GM18508 (cell line): ENCODE results near the gene IL1RL2.

Source experiments
- ATAC-seq: cut with Tn5 transposase; IDR thresholded peaks from one replicate; pipeline ENCODE4 v1.9.1; 2021; ENCODE audit warnings: moderate number of reproducible peaks; ENCODE audit not compliant: insufficient read depth, unreplicated experiment

Gene IL1RL2

GRCh38 chr2:102186791-102187495, at the start of gene IL1RL2:
Gene IL1RL2 (plus strand): TSS chr2:102187023. CDS start chr2:102187868, 845 bp downstream.
- ATAC-seq, result no peak

- ATAC-seq, result no peak
Measured at GRCh38 chr2:102137138-102137537, 49.7 kb upstream of the IL1RL2 start.

- no peak for ATAC-seq
Measured at GRCh38 chr2:102138331-102138730, 48.5 kb upstream of the IL1RL2 start.

GRCh38 chr2:102139851-102140250, 47.0 kb upstream of the IL1RL2 start:
- no peak for ATAC-seq

GRCh38 chr2:102140377-102140776, 46.4 kb upstream of the IL1RL2 start:
- ATAC-seq, result no peak

- ATAC-seq, result no peak
Measured at GRCh38 chr2:102141011-102141943, 45.5 kb upstream of the IL1RL2 start.

GRCh38 chr2:102141970-102142828, 44.6 kb upstream of the IL1RL2 start, which contains the start of gene IL1R1:
Gene IL1R1 (plus strand): TSS chr2:102142746. CDS start chr2:102157725, 14,979 bp downstream.
- no peak for ATAC-seq

GRCh38 chr2:102142829-102143449, 43.9 kb upstream of the IL1RL2 start:
- no peak for ATAC-seq

GRCh38 chr2:102143450-102143985, 43.3 kb upstream of the IL1RL2 start:
- no peak for ATAC-seq

- ATAC-seq, result no peak
Measured at GRCh38 chr2:102144128-102144527, 42.7 kb upstream of the IL1RL2 start.

- ATAC-seq, result no peak
Measured at GRCh38 chr2:102145107-102145506, 41.7 kb upstream of the IL1RL2 start.

- ATAC-seq, result no peak
Measured at GRCh38 chr2:102145934-102146333, 40.9 kb upstream of the IL1RL2 start.

- ATAC-seq, result no peak
Measured at GRCh38 chr2:102147935-102148334, 38.9 kb upstream of the IL1RL2 start.

- ATAC-seq, result no peak
Measured at GRCh38 chr2:102149243-102149642, 37.6 kb upstream of the IL1RL2 start.

- ATAC-seq, result no peak
Measured at GRCh38 chr2:102149644-102150455, 37.0 kb upstream of the IL1RL2 start.

- ATAC-seq, result no peak
Measured at GRCh38 chr2:102154364-102154763, 32.5 kb upstream of the IL1RL2 start.

- no peak for ATAC-seq
Measured at GRCh38 chr2:102154946-102155702, 31.7 kb upstream of the IL1RL2 start.
